PC-3 (cell line): Measurements from ENCODE around the gene ERP44.

ENCODE experiments used
- CTCF ChIP-seq: fragments of 300-600 bp; sonication (generic); conservative IDR thresholded peaks from 2 replicates; pipeline ENCODE4 v1.5.1; 2017; ENCODE audit warnings: antibody characterized with exemption, low read depth, mild to moderate bottlenecking, low read length
- EZH2 ChIP-seq: fragments of 300-600 bp; sonication (generic); IDR thresholded peaks from one replicate; pipeline ENCODE4 v1.6.1; 2017; ENCODE audit warnings: antibody characterized with exemption, mild to moderate bottlenecking, low read length; ENCODE audit not compliant: unreplicated experiment
- EZH2phosphoT487 ChIP-seq: fragments of 300-600 bp; sonication (generic); IDR thresholded peaks from 2 replicates; pipeline ENCODE4 v1.6.1; 2018; ENCODE audit warnings: mild to moderate bottlenecking, antibody characterized with exemption, low read length, borderline replicate concordance

DNA sequence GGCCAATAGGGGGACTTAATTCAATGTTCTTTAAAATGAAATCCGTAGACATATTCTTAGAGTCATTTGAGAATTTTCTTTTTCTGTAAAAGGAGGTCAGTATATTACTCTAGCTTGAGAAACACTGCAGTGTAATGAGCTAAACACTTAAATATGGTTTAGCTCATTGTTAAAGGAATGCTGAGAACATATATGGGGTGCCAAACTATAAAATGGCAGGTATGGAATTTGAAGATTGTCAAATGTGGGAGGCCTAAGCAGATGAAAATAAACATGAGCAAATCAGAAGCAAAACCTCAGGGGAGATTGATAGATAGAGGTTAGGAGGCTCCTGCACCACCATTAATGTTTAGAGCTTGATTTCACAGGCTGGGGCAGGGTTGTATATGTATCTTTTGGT lies 134.5 kb downstream of the ERP44 start:
- TF ChIP-seq CTCF: no peak
- no peak for TF ChIP-seq EZH2
- no peak for TF ChIP-seq EZH2phosphoT487
